Measurements from ENCODE around the gene CYP3A5. TPM values are rescaled to one million over a fixed set of nuclear protein-coding genes. Genes with fewer than 3 reads are reported as not detected.

Gene CYP3A5
- total and polyA plus RNA-seq, 9 of the 15 experiments (the other 6 are each of a cell fraction or from before 2014, with no cell fraction given) = 0.73 to 2.8 (median 1.5) TPM

GRCh38 chr7:99665312-99666012 lies 14.3 kb downstream of the CYP3A5 start (continued):
- TF ChIP-seq CEBPG (CRISPR knock-in tag; IDR thresholded peaks at IDR 0.05) (no peak), CEBPG (tag; conservative IDR thresholded peaks at IDR 0.05 in 1 of 2, IDR thresholded peaks at IDR 0.05 in 1 of 2) (no peak), NR3C1 (CRISPR knock-in tag; IDR thresholded peaks at IDR 0.05) (no peak), ZNF133 (CRISPR knock-in tag; IDR thresholded peaks at IDR 0.05) (no peak), ARHGAP35 (IDR thresholded peaks at IDR 0.05; ENCODE audit: partially characterized antibody) (no peak), DDX20 (tag; IDR thresholded peaks at IDR 0.05; ENCODE audit: low read depth) (no peak), ZNF263 (CRISPR knock-in tag; IDR thresholded peaks at IDR 0.05; ENCODE audit: borderline replicate concordance) (no peak; the same call in 1 of the 2 replicates), MAZ (CRISPR knock-in tag; conservative IDR thresholded peaks at IDR 0.05 in 1 of 2, IDR thresholded peaks at IDR 0.05 in 1 of 2) (peak; percentile 36 to 75; a peak in 3 of 4 replicates), NFE2 (IDR thresholded peaks at IDR 0.05; ENCODE audit: low read depth) (peak; percentile 99), POU5F1 (IDR thresholded peaks at IDR 0.05; ENCODE audit: borderline replicate concordance, low read depth, low read length, partially characterized antibody) (no peak), TEAD4 (IDR thresholded peaks at IDR 0.05; ENCODE audit: low read length) (peak; percentile 99), TEAD4 (CRISPR knock-in tag; IDR thresholded peaks at IDR 0.05; ENCODE audit: borderline replicate concordance) (no peak), XRCC5 (IDR thresholded peaks at IDR 0.05; ENCODE audit: low read depth, low read length) (no peak), KDM1A (IDR thresholded peaks at IDR 0.05) (peak; percentile 98 to 99), ZNF146 (CRISPR knock-in tag; IDR thresholded peaks at IDR 0.05; ENCODE audit: unreplicated experiment) (no peak), ZBTB26 (CRISPR knock-in tag; IDR thresholded peaks at IDR 0.05) (no peak), ZNF239 (CRISPR knock-in tag; IDR thresholded peaks at IDR 0.05) (no peak), GABPB1 (CRISPR knock-in tag; IDR thresholded peaks at IDR 0.05) (no peak), DIDO1 (tag; IDR thresholded peaks at IDR 0.05; ENCODE audit: low read depth) (no peak), ZEB2 (IDR thresholded peaks at IDR 0.05) (peak; percentile 99), NCOA6 (IDR thresholded peaks at IDR 0.05) (peak; percentile 24; the same call in 1 of the 2 replicates), SMC3 (conservative IDR thresholded peaks at IDR 0.05; ENCODE audit: insufficient read depth, low read depth, low read length) (peak; percentile 30; the same call in 1 of the 2 replicates), MAX (CRISPR knock-in tag; IDR thresholded peaks at IDR 0.05) (0 out of 2 replicates have a peak, but pooled peaks have one; percentile 28), KLF6 (CRISPR knock-in tag; IDR thresholded peaks at IDR 0.05; ENCODE audit: borderline replicate concordance) (no peak), ZNF41 (CRISPR knock-in tag; conservative IDR thresholded peaks at IDR 0.05) (no peak), ZNF24 (IDR thresholded peaks at IDR 0.05) (no peak), EZH2 (IDR thresholded peaks at IDR 0.05; ENCODE audit: borderline replicate concordance, low read depth, low read length) (no peak), ZNF696 (CRISPR knock-in tag; conservative IDR thresholded peaks at IDR 0.05) (no peak)
- TF ChIP-seq, protein P1, sequence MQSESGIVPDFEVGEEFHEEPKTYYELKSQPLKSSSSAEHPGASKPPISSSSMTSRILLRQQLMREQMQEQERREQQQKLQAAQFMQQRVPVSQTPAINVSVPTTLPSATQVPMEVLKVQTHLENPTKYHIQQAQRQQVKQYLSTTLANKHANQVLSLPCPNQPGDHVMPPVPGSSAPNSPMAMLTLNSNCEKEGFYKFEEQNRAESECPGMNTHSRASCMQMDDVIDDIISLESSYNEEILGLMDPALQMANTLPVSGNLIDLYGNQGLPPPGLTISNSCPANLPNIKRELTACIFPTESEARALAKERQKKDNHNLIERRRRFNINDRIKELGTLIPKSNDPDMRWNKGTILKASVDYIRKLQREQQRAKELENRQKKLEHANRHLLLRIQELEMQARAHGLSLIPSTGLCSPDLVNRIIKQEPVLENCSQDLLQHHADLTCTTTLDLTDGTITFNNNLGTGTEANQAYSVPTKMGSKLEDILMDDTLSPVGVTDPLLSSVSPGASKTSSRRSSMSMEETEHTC (IDR thresholded peaks at IDR 0.05) = peak; percentile 76

All from K562 (cell line).